T-helper 1 cell (primary cell): ENCODE data around the gene CENPS.
"Not testable (repeated sequence)": the region's sequence is repeated elsewhere in the genome, so short reads cannot be mapped to it uniquely, and the experiment has no call there.

Experiments used
- DNase-seq, 5 donors: peaks; one replicate each; pipeline ENCODE4 v3.0.0-alpha.2; 2012 to 2020

Gene CENPS

DNA sequence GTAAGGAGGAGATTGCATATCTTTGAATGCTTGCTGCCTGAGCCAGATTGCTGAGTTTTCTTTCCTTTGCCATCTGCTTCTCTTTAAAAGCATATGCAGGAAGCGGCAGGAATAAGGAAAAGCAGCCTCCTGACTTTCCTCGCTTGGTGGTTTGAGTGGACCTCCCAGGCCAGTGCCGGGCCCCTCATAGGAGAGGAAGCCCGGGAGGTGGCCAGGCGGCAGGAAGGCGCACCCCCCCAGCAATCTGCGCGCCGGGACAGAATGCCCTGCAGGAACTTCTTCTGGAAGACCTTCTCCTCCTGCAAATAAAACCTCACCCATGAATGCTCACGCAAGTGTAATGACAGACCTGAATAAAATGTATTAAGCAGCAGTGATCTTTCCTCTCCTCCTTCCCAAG, 21.1 kb downstream of the CENPS start:
- DNase-seq, result no peak

- DNase-seq, result no peak
Measured at GRCh38 chr1:10456048-10456447, 25.8 kb downstream of the CENPS start.

- no peak for DNase-seq
Measured at GRCh38 chr1:10456661-10457060, 26.4 kb downstream of the CENPS start.

DNA sequence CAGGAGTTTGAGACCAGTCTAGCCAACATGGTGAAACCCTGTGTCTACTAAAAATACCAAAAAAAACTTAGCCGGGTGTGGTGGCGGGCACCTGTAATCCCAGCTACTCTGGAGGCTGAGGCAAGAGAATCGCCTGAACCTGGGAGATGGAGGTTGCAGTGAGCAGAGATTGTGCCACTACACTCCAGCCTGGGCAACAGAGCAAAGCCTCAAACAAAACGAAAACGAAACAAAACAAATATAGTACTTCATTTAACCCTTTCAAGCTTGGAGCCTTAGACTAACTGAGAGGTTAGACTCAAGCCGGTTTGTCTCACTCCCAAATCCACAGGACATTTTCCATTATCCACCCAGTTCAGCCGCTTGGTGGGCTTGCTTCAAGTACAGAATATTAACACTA, 27.2 kb downstream of the CENPS start:
- DNase-seq, result not testable (repeated sequence)

DNA sequence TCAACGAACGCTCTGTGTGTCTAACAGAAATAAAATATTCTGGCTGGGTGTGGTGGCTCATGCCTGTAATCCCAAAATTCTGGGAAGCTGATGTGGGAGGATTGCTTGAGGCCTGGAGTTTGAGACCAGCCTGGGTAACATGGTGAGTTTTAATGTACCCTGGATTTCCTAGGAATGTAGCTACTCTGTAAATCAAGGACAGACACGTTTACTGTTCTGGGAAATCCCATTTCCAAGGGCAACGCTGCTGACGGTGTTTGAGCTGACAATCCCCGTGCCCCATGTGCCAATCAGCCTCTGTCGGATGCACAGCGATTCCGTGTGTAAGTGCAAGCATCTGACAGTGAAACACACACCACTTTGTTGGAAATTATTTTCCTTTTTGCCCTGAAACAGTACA, 27.6 kb downstream of the CENPS start:
- DNase-seq, result no peak

DNA sequence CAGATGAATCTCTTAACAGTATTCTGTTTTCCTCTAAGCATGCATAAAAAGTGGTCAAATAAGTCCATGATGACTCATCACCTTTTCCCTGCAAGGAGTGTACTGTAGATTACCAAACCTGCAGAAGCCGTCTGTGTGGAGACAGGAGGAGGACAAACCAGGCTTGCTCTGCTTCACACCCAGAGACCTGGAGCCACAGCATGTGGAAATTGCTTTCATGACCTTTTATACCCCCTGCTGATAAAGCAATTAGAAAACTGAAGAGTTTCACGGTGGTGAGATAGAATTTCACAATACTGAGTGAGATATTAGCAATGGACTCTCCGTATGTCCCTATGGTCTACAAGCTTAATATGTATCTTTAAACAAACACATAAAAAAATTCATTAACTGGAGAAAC, 29.0 kb downstream of the CENPS start:
- DNase-seq, result no peak

- no peak for DNase-seq
Measured at GRCh38 chr1:10467078-10467477, 36.8 kb downstream of the CENPS start.

GRCh38 chr1:10470043-10470442, 39.8 kb downstream of the CENPS start:
- no peak for DNase-seq

- no peak for DNase-seq
Measured at GRCh38 chr1:10471411-10472219, 41.4 kb downstream of the CENPS start.

- peak; percentile 77 to 92 (median 86) for DNase-seq
Measured at GRCh38 chr1:10472220-10473144, 42.2 kb downstream of the CENPS start, which contains the start of gene DFFA. DFFA (minus strand) TSS chr1:10472529; CDS start chr1:10472458, 71 bp downstream.

DNA sequence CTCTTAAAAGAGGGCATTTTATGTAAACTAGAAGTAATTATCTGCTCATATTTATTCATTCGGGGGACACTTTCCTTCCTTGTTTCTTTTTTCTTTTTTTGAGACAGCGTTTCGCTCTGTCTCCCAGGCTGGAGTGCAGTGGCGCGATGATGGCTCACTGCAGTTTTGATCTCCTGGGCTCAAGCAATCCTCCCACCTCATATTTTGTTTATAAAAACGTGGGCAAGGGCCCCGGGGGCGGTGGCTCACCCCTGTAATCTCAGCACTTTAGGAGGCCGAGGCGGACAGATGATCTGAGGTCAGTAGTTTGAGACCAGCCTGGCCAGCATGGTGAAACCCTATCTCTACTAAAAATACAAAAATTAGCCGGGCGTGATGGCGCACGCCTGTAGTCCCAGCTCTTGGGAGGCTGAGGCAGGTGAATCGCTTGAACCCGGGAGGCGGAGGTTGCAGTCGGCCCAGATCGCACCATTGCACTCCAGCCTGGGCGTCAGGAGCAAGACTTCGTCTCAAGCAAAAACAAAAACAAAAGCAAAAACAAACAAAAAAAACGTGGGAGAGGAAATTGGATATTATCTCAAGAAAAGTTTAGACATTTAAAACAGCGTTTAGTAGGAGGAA, 43.0 kb downstream of the CENPS start:
- DNase-seq, result no peak

DNA sequence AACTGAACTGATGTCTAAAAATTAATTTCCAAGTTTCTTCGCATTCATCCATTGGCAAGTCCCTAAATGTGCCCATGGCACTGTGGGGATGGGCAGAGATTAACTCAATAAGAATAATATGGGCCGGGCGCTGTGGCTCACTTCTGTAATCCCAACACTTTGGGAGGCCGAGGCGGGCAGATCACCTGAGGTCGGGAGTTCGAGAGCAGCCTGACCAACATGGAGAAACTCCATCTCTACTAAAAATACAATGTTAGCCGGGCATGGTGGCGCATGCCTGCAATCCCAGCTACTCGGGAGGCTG, 44.0 kb downstream of the CENPS start:
- DNase-seq, result not testable (repeated sequence)

- peak; percentile 65 to 88 (median 77) for DNase-seq
Measured at GRCh38 chr1:10474613-10475507, 44.6 kb downstream of the CENPS start, which contains the start of gene PEX14. PEX14 (plus strand) TSS chr1:10474950; CDS start chr1:10474967, 17 bp downstream.

DNA sequence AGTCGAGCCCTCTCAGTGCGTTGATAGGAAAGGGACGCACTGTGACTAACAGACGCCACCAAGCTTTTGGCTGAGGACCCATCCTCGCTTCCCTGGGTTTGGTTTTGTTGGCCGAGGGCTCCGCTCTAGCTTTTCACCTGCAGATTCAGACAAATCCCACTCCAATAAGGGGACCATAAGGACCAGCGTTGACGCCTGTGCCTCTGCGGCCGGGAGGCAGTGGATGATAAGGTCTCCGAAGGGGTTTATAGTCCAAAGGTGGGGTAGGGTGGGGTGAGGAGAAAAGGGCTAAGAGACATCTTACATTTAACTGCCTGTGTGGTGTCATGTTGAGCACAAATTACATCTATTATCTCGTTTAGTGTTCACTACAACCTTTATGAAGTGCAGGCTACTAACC, 45.3 kb downstream of the CENPS start:
- DNase-seq, result no peak

DNA sequence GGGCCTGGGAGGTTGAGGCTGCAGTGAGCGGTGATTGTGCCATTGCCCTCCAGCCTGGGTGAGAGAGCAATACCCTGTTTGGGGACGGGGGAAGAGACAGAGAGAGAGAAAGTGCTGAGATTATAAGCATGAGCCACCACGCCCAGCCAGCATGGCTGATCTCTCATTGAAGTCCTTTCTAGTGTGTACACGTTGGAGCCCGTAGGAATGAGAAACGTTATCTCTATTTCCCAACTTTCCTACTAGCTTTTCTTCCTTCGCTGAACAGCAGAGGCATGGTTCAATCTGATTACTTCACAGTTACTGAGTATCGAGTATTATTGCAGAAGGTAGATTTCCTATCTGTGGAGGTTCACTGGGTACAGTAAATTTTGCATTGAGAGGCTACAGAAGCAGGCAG, 49.1 kb downstream of the CENPS start:
- no peak for DNase-seq

- no peak for DNase-seq
Measured at GRCh38 chr1:10480614-10481013, 50.4 kb downstream of the CENPS start.

DNA sequence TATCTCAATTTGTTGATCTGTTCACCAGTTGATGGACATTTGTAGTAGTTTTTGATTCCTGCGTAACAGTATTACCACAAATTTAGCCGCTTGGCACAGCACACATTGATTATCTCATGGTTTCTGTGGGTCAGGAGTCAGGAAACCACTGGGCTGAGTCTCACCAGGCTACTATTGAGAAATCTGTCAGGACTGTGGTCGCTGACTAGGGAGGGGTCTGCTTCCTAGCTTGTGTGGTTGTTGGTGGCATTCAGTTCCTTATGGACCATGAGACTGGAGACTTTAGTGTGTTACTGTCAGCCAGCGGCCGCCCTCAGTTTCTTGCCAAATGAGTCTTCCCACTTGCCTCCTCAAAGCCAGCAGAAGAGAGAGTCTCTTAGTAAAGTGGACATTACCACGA, 54.3 kb downstream of the CENPS start:
- DNase-seq, result no peak

DNA sequence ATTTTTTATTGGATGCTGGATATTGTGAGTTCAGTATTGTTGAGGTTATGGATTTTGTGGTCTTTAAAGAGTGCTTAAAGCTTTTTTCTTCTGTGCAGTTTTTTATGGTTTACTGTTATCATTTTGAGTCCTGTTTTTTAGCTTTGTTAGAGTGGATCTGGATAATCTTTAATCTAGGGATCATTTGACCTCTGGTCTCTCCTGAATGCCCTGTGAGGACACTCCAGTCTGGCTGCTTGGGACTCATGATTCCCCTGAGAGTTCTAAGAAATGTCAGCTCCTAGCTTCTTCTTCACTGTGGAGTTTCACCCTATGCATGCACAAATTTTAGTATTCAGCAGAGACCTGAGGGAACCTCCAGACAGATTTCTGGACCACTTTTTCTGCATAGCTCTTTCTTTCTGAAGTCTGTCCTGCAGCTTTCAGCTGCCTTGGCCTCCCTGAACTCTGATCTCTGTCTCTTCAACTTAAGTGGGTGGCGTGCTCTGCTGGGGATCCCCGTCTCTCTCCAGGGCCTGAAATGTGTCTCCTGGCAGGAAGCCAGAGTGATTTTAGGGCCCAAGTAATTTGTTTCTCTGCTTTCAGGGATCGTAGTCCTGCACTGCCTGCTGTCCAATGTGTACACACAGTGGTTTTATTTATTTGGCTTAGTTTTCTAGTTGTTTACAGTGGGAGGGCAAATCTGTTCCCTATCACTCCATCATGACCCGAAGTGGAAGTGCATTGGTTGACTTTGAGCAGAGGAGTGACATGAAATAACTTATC, 59.2 kb downstream of the CENPS start:
- DNase-seq, result no peak

- DNase-seq, result no peak
Measured at GRCh38 chr1:10490286-10490970, 60.2 kb downstream of the CENPS start.
